SH-SY5Y (cell line): ENCODE measurements around the gene RBM12.

Experiments
- GATA2 ChIP-seq: IDR thresholded peaks from 2 replicates; pipeline ENCODE4 v1.6.1; 2011; ENCODE audit warnings: mild to moderate bottlenecking, low read depth, low read length
- GATA3 ChIP-seq: IDR thresholded peaks from 2 replicates; pipeline ENCODE4 v1.6.1; 2011; ENCODE audit warnings: low read depth, mild to moderate bottlenecking, low read length, moderate library complexity

- no peak for TF ChIP-seq GATA2
- no peak for TF ChIP-seq GATA3
These were observed 38.4 kb upstream of the RBM12 start for GRCh38 chr20:35702824-35703695.
